HepG2 (cell line): Measurements from ENCODE around the gene GFRA1. TPM values are rescaled to one million over a fixed set of nuclear protein-coding genes. Genes with fewer than 3 reads are reported as not detected.

Source experiments
- BCLAF1 ChIP-seq: fragments of 450-650 bp; IDR thresholded peaks from 2 replicates; pipeline ENCODE4 v1.6.1; 2017; ENCODE audit warnings: mild to moderate bottlenecking
- CC2D1A ChIP-seq: sonication (generic); formaldehyde crosslinking; IDR thresholded peaks from 2 replicates; pipeline ENCODE4 v1.8.1; 2023; ENCODE audit warnings: mild to moderate bottlenecking, missing genetic modification reagents
- CENPX ChIP-seq: sonication (generic); formaldehyde crosslinking; IDR thresholded peaks from 2 replicates; pipeline ENCODE4 v1.9.0; 2021; ENCODE audit warnings: mild to moderate bottlenecking, missing genetic modification reagents, moderate library complexity
- FOXA3 ChIP-seq: IDR thresholded peaks from 2 replicates; pipeline ENCODE4 v1.6.1; 2016; ENCODE audit warnings: missing genetic modification reagents, missing compliant biosample characterization
- FOXK1 ChIP-seq: sonication (generic); formaldehyde crosslinking; IDR thresholded peaks from 2 replicates; pipeline ENCODE4 v1.4.0; 2020; ENCODE audit warnings: low read depth, missing genetic modification reagents, borderline replicate concordance
- GABPB1 ChIP-seq: IDR thresholded peaks from 2 replicates; pipeline ENCODE4 v1.6.1; 2016; ENCODE audit warnings: mild to moderate bottlenecking, missing genetic modification reagents, moderate library complexity, missing compliant biosample characterization
- JUNB ChIP-seq: sonication (generic); formaldehyde crosslinking; IDR thresholded peaks from 2 replicates; pipeline ENCODE4 v1.8.0; 2022; ENCODE audit warnings: missing genetic modification reagents, mild to moderate bottlenecking, borderline replicate concordance
- MEIS1 ChIP-seq: sonication (generic); formaldehyde crosslinking; IDR thresholded peaks from 2 replicates; pipeline ENCODE4 v1.9.0; 2021; ENCODE audit warnings: mild to moderate bottlenecking, missing genetic modification reagents, moderate library complexity, borderline replicate concordance
- NCOR1 ChIP-seq: fragments of 200-600 bp; sonication (generic); IDR thresholded peaks from 2 replicates; pipeline ENCODE4 v1.7.0; 2017; ENCODE audit warnings: antibody characterized with exemption, low read length, borderline replicate concordance
- POLR2AphosphoS5 ChIP-seq: IDR thresholded peaks from 2 replicates; pipeline ENCODE4 v1.6.1; 2012; ENCODE audit warnings: low read depth, low read length
- SNAPC5 ChIP-seq: sonication (generic); formaldehyde crosslinking; IDR thresholded peaks from 2 replicates; pipeline ENCODE4 v1.8.1; 2023; ENCODE audit warnings: mild to moderate bottlenecking, missing genetic modification reagents, borderline replicate concordance
- ZFP90 ChIP-seq: sonication (generic); formaldehyde crosslinking; IDR thresholded peaks from 2 replicates; pipeline ENCODE4 v1.8.0; 2022; ENCODE audit warnings: missing genetic modification reagents, mild to moderate bottlenecking, inconsistent platforms, borderline replicate concordance
- ZNF468 ChIP-seq: sonication (generic); formaldehyde crosslinking; IDR thresholded peaks from 2 replicates; pipeline ENCODE4 v1.8.0; 2022; ENCODE audit warnings: mild to moderate bottlenecking, moderate library complexity, missing genetic modification reagents
- ZNF598 ChIP-seq: sonication (generic); formaldehyde crosslinking; IDR thresholded peaks from 2 replicates; pipeline ENCODE4 v1.5.1; 2020; ENCODE audit warnings: mild to moderate bottlenecking, missing genetic modification reagents, borderline replicate concordance
- ZSCAN29 ChIP-seq: sonication (generic); formaldehyde crosslinking; conservative IDR thresholded peaks from 2 replicates; pipeline ENCODE4 v1.4.0; 2020; ENCODE audit warnings: mild to moderate bottlenecking, missing genetic modification reagents
- ZXDC ChIP-seq: sonication (generic); formaldehyde crosslinking; IDR thresholded peaks from 2 replicates; pipeline ENCODE4 v1.5.0; 2020; ENCODE audit warnings: mild to moderate bottlenecking, missing genetic modification reagents
- polyA plus RNA-seq, 8 experiments: library from polyadenylated mRNA; depleted of rRNA in 3 of 8; stranded (reverse) in 7 of 8; unstranded in 1 of 8; fragments of >200 nt; fragmentation: Illumina TruSeq in 4 of 8; extraction: Trizol in 4 of 8; gene quantifications; 2 replicates each; pipeline versions ENCODE4 v1.2.1 to v1.2.3, GENCODE V29; 2011 to 2016; ENCODE audit warnings: low read depth in 4 of 8, missing spikeins in 1 of 8, mixed read lengths in 1 of 8; ENCODE audit not compliant: insufficient read depth in 1 of 8
- total RNA-seq, 5 experiments: library from RNA; depleted of rRNA; stranded (reverse); fragments of >200 nt; fragmentation: Illumina TruSeq; extraction: Trizol; gene quantifications; 2 replicates each; pipeline ENCODE4 v1.2.3, GENCODE V29; 2016; ENCODE audit warnings: low read depth in 1 of 5
- TF ChIP-seq, protein P1 (sequence below): fragments of 450-650 bp; IDR thresholded peaks from 2 replicates; pipeline ENCODE4 v1.6.1; 2017
- TF ChIP-seq, protein P2 (sequence below): IDR thresholded peaks from 2 replicates; pipeline ENCODE4 v1.6.1; 2012; ENCODE audit warnings: low read depth, low read length, improper control_type of control experiment

The GFRA1 gene
- total and polyA plus RNA-seq, 2 of the 13 experiments (the other 11 are each of a cell fraction or from before 2014, with no cell fraction given), result not detected

GRCh38 chr10:116056445-116057293, 216.3 kb downstream of the GFRA1 start (continued):
- TF ChIP-seq ZFP90 (no peak), CC2D1A (CRISPR knock-in tag) (0 out of 2 replicates have a peak, but pooled peaks have one; percentile 43), ZNF468 (CRISPR knock-in tag) (no peak), ZSCAN29 (CRISPR knock-in tag) (no peak), CENPX (CRISPR knock-in tag) (no peak), MEIS1 (CRISPR knock-in tag) (peak; percentile 34; the same call in 1 of the 2 replicates), BCLAF1 (no peak), JUNB (no peak), ZXDC (no peak), SNAPC5 (CRISPR knock-in tag) (no peak), GABPB1 (CRISPR knock-in tag) (peak; percentile 25; the same call in 1 of the 2 replicates), NCOR1 (peak; percentile 99), FOXA3 (CRISPR knock-in tag) (peak; percentile 97), ZNF598 (no peak), POLR2AphosphoS5 (no peak), FOXK1 (CRISPR knock-in tag) (peak; percentile 89; the same call in 1 of the 2 replicates)
- TF ChIP-seq, protein P1, sequence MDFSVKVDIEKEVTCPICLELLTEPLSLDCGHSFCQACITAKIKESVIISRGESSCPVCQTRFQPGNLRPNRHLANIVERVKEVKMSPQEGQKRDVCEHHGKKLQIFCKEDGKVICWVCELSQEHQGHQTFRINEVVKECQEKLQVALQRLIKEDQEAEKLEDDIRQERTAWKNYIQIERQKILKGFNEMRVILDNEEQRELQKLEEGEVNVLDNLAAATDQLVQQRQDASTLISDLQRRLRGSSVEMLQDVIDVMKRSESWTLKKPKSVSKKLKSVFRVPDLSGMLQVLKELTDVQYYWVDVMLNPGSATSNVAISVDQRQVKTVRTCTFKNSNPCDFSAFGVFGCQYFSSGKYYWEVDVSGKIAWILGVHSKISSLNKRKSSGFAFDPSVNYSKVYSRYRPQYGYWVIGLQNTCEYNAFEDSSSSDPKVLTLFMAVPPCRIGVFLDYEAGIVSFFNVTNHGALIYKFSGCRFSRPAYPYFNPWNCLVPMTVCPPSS, result no peak
- TF ChIP-seq, protein P2, sequence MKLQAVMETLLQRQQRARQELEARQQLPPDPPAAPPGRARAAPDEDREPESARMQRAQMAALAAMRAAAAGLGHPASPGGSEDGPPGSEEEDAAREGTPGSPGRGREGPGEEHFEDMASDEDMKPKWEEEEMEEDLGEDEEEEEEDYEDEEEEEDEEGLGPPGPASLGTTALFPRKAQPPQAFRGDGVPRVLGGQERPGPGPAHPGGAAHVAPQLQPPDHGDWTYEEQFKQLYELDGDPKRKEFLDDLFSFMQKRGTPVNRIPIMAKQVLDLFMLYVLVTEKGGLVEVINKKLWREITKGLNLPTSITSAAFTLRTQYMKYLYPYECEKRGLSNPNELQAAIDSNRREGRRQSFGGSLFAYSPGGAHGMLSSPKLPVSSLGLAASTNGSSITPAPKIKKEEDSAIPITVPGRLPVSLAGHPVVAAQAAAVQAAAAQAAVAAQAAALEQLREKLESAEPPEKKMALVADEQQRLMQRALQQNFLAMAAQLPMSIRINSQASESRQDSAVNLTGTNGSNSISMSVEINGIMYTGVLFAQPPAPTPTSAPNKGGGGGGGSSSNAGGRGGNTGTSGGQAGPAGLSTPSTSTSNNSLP, result peak; percentile 72; the same call in 1 of the 2 replicates
